OCI-M2 (cell line): Measurements from ENCODE around the gene NTHL1.

Experiments
- DNase-seq: peaks from one replicate; lab custom pipeline; 2025; ENCODE audit not compliant: unreplicated experiment; lab: John Stamatoyannopoulos, UW

The NTHL1 gene

GRCh38 chr16:1998360-1998835 lies 49.2 kb downstream of the NTHL1 start:
- DNase-seq = no peak

- no peak for DNase-seq
Observed at GRCh38 chr16:1997494-1998359, 49.9 kb downstream of the NTHL1 start.

- DNase-seq = no peak
Observed at GRCh38 chr16:1993731-1994131, 53.9 kb downstream of the NTHL1 start.

- DNase-seq = no peak
Observed at GRCh38 chr16:1992704-1993317, 54.8 kb downstream of the NTHL1 start.

- DNase-seq = no peak
Observed at GRCh38 chr16:1991948-1992703, 55.5 kb downstream of the NTHL1 start.

- DNase-seq = no peak
Observed at GRCh38 chr16:1991588-1991947, 56.1 kb downstream of the NTHL1 start.

- DNase-seq = no peak
Observed at GRCh38 chr16:1991135-1991551, 56.5 kb downstream of the NTHL1 start.

GRCh38 chr16:1990351-1991134 lies 57.1 kb downstream of the NTHL1 start:
- no peak for DNase-seq

- DNase-seq = no peak
Observed at GRCh38 chr16:1990101-1990350, 57.6 kb downstream of the NTHL1 start.
